ENCODE results near the gene IQCE. TPM values are rescaled to one million over a fixed set of nuclear protein-coding genes. Genes with fewer than 3 reads are reported as not detected.

The IQCE gene
- total RNA-seq, 1 experiment from 2014 or later, result 35.8 TPM

DNA sequence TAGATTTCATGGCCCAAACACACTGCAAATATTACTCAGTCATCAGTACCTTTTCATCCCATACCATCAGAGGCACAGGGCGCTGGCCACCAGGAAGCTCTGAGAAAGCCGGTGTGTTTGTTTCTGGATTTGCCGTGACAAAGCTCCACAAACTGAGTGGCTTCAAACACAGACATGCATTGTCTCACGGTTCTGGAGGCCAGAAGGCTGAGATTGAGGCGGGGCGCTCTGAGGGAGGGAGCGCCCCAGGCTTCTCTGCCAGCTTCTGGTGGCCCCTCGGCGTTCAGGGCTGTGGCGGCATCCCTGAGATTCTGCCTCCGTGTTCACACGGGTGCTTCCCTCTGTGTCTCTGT is 69.3 kb downstream of the IQCE start:
- Histone ChIP-seq H3F3A (ENCODE audit: insufficient read depth, low read depth) (peaks cover 29% of the 10 kb centered on the region; the same call in 1 of the 2 replicates), H3K4me2 (no peak overlapping the region), H3K27me3 (ENCODE audit: insufficient read depth, low read depth) (no peaks in the 10 kb centered on the region), H3K4me1 (replicated peaks; ENCODE audit: insufficient read depth) (peaks cover 12% of the 10 kb centered on the region), H3K36me3 (ENCODE audit: low read depth) (no peaks in the 10 kb centered on the region), H3K27ac (no peak overlapping the region), H4K20me1 (ENCODE audit: insufficient read depth) (no peaks in the 10 kb centered on the region), H3K9me3 (ENCODE audit: insufficient read depth, low read depth) (no peaks in the 10 kb centered on the region), H3K79me2 (ENCODE audit: low read depth) (peaks cover 10% of the 10 kb centered on the region; the same call in 1 of the 2 replicates), H3K9me2 (ENCODE audit: insufficient read depth) (no peaks in the 10 kb centered on the region), H3K4me3 (no peak overlapping the region), H2AFZ (no peak overlapping the region)
- no peak for TF ChIP-seq EZH2 (IDR thresholded peaks at IDR 0.05; ENCODE audit: low read depth)
- TF ChIP-seq, protein P1, sequence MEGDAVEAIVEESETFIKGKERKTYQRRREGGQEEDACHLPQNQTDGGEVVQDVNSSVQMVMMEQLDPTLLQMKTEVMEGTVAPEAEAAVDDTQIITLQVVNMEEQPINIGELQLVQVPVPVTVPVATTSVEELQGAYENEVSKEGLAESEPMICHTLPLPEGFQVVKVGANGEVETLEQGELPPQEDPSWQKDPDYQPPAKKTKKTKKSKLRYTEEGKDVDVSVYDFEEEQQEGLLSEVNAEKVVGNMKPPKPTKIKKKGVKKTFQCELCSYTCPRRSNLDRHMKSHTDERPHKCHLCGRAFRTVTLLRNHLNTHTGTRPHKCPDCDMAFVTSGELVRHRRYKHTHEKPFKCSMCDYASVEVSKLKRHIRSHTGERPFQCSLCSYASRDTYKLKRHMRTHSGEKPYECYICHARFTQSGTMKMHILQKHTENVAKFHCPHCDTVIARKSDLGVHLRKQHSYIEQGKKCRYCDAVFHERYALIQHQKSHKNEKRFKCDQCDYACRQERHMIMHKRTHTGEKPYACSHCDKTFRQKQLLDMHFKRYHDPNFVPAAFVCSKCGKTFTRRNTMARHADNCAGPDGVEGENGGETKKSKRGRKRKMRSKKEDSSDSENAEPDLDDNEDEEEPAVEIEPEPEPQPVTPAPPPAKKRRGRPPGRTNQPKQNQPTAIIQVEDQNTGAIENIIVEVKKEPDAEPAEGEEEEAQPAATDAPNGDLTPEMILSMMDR (conservative IDR thresholded peaks at IDR 0.05), result no peak
- DNase-seq, result peak in 1 of 2 experiments; percentile 20
- ChIA-PET CTCF (interaction anchor here (0.5 to 0.7 kb wide), 3 partner anchors 98 to 1116 kb away, joined by 3 to 10 read pairs (median 5); no protein-coding TSS in a partner anchor), POLR2A (ENCODE audit: unreplicated experiment) (no interaction called here)
- intact Hi-C loops (cut with micrococcal nuclease; ENCODE audit: unreplicated experiment), result no loop called here
- BruUV-seq (replicated peaks), result no TSS peak

DNA sequence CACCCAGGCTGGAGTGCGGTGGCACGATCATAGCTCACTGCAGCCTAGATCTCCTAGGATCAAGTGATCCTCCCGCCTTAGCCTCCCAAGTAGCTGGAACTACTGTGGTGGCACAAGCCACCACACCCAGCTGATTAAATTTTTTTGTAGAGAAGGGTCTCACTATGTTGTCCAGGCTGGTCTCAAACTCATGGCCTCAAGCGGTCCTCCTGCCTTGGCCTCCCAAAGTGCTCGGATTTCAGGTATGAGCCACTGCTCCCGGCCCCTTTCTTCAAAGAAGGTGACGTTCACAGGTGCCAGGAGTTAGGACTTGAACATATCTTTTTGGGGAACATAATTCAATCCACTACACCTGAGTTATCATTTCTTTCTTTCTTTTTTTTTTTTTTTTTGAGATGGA is 70.1 kb downstream of the IQCE start:
- Histone ChIP-seq H3K4me1 (replicated peaks; ENCODE audit: insufficient read depth) (peaks cover 20% of the 10 kb centered on the region), H3K36me3 (ENCODE audit: low read depth) (no peaks in the 10 kb centered on the region), H2AFZ (no peak overlapping the region), H3K27ac (no peak overlapping the region), H3K79me2 (ENCODE audit: low read depth) (peaks cover 10% of the 10 kb centered on the region; the same call in 1 of the 2 replicates), H3K4me2 (no peak overlapping the region), H3K4me3 (no peak overlapping the region), H3K9me3 (ENCODE audit: insufficient read depth, low read depth) (no peaks in the 10 kb centered on the region), H3F3A (ENCODE audit: insufficient read depth, low read depth) (peaks cover 36% of the 10 kb centered on the region), H3K9me2 (ENCODE audit: insufficient read depth) (no peaks in the 10 kb centered on the region), H3K27me3 (ENCODE audit: insufficient read depth, low read depth) (no peaks in the 10 kb centered on the region), H4K20me1 (ENCODE audit: insufficient read depth) (no peaks in the 10 kb centered on the region)
- ChIA-PET CTCF (interaction anchor here (0.6 kb wide), 1 partner anchor 39 kb away, joined by 13 read pairs; no protein-coding TSS in a partner anchor), POLR2A (ENCODE audit: unreplicated experiment) (interaction anchor here (0.6 kb wide), 1 partner anchor 20 kb away, joined by 4 read pairs; no protein-coding TSS in a partner anchor)
- TF ChIP-seq, protein P1 (conservative IDR thresholded peaks at IDR 0.05), result no peak
- no peak for TF ChIP-seq EZH2 (IDR thresholded peaks at IDR 0.05; ENCODE audit: low read depth)
- BruUV-seq (replicated peaks), result no TSS peak
- no peak for DNase-seq
- intact Hi-C loops (cut with micrococcal nuclease; ENCODE audit: unreplicated experiment), result no loop called here

DNA sequence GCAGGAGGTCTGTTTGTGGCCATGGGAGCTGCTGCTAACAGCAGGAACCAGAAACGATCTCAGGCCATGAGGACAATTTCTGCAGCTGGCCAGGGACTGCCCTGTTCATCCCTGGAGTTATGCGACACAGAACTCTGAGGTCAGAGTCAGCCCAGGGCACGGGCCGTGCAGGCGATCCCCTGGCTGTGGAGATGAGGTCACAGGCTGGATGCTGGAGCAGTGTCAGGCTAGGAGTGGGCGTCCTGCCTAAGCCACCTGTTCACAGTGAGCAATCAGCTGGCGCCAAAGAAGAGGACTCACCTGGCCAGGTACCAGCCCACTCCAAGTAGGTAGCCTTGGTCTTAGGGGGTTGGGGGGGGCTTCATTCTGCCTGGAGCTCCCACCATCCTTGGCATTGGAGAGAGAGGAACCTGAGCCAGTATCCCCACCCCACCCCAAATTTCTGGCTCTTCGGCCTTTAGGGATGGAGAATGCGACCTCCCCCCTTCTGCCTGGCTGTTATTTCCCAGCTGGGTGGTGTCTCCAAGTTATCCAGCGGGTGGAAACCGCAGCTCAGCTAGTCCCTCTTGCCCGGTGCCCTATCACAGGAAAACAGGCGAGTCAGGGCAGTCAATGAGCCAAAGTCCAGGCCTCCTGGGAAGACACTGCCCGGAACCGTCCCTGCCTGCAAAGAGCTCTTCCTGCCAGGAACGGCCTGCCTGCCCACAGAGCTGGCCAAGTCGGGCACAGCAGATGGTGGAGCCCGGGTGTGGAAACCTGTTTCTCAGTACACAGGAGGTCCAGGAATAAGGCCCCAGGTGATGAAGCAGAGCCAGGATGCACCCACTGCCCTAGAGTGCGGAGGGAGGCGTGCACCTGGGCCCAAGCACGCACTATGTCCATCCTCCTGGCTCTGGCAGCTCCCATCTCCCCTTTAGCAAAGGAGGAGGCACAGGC is 71.2 kb downstream of the IQCE start:
- Histone ChIP-seq H2AFZ (no peak overlapping the region), H3K36me3 (ENCODE audit: low read depth) (no peaks in the 10 kb centered on the region), H4K20me1 (ENCODE audit: insufficient read depth) (peaks cover 8% of the 10 kb centered on the region), H3K27me3 (ENCODE audit: insufficient read depth, low read depth) (no peaks in the 10 kb centered on the region), H3K27ac (no peak overlapping the region), H3K9me2 (ENCODE audit: insufficient read depth) (no peaks in the 10 kb centered on the region), H3K4me1 (replicated peaks; ENCODE audit: insufficient read depth) (peaks cover 22% of the 10 kb centered on the region), H3F3A (ENCODE audit: insufficient read depth, low read depth) (peaks cover 34% of the 10 kb centered on the region), H3K9me3 (ENCODE audit: insufficient read depth, low read depth) (no peaks in the 10 kb centered on the region), H3K4me2 (no peak overlapping the region), H3K79me2 (ENCODE audit: low read depth) (peaks cover 19% of the 10 kb centered on the region), H3K4me3 (no peak overlapping the region)
- DNase-seq, result peak in 1 of 2 experiments; percentile 44
- no peak for TF ChIP-seq EZH2 (IDR thresholded peaks at IDR 0.05; ENCODE audit: low read depth)
- TF ChIP-seq, protein P1 (conservative IDR thresholded peaks at IDR 0.05), result no peak
- CTCF ChIA-PET, result interaction anchor here (1.1 kb wide), 1 partner anchor 19 kb away, joined by 5 read pairs; no protein-coding TSS in a partner anchor
- BruUV-seq (replicated peaks), result no TSS peak
- POLR2A ChIA-PET (ENCODE audit: unreplicated experiment), result interaction anchor here (0.5 kb wide), 1 partner anchor 1377 kb away, joined by 5 read pairs; no protein-coding TSS in a partner anchor
- intact Hi-C loops (cut with micrococcal nuclease; ENCODE audit: unreplicated experiment), result loop anchor here (2.0 kb wide), 1 partner anchor 107 kb away; no protein-coding TSS in a partner anchor

All from PC-9 (cell line).